ENCODE measurements around the gene FNDC11.

The FNDC11 gene

GRCh38 chr20:63592661-63593060 lies 38.7 kb downstream of the FNDC11 start:
- TF ChIP-seq FOXP2 (optimal IDR thresholded peaks at IDR 0.05; ENCODE audit: borderline replicate concordance, extremely low read depth, extremely low read length, insufficient read depth) (no peak), POLR2AphosphoS5 (IDR thresholded peaks at IDR 0.05; ENCODE audit: low read depth, low read length) (no peak), SIN3A (IDR thresholded peaks at IDR 0.05; ENCODE audit: borderline replicate concordance, insufficient read depth, low read length) (no peak), TAF1 (IDR thresholded peaks at IDR 0.05; ENCODE audit: borderline replicate concordance, insufficient read depth, low read length) (no peak), REST (IDR thresholded peaks at IDR 0.05; ENCODE audit: insufficient read depth in 1 of 2, low read depth in 2 of 2, low read length in 2 of 2) (no peak)

DNA sequence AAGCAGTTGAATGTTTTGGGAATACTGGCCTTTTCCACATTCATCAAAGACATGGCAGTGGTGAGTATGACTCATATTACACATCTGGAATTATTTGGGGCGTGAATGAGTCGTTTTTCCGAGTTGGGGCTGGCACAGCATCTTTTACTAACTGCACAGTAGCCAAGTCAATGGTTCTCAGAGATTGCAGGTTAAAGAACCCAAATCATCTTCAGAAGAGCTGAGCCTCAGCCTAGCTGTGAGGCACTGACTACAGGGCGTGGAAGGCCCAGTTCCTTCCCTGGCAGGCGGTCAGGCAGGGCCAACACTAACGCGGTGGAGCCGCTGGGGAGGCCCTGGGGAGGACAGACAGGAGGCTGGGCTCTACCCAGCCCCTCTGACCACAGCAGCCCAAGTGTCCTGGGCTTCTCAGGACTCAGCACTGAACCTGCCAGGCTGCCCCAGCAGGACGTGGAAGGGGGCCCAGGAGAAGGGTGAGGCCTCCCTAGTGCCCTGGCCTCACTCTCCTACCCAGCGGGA lies 40.1 kb downstream of the FNDC11 start:
- no peak for TF ChIP-seq REST (IDR thresholded peaks at IDR 0.05; ENCODE audit: insufficient read depth in 1 of 2, low read depth in 2 of 2, low read length in 2 of 2)
- TF ChIP-seq TAF1 (IDR thresholded peaks at IDR 0.05; ENCODE audit: borderline replicate concordance, insufficient read depth, low read length): no peak
- no peak for TF ChIP-seq POLR2AphosphoS5 (IDR thresholded peaks at IDR 0.05; ENCODE audit: low read depth, low read length)
- no peak for TF ChIP-seq FOXP2 (optimal IDR thresholded peaks at IDR 0.05; ENCODE audit: borderline replicate concordance, extremely low read depth, extremely low read length, insufficient read depth)
- TF ChIP-seq SIN3A (IDR thresholded peaks at IDR 0.05; ENCODE audit: borderline replicate concordance, insufficient read depth, low read length): no peak

- TF ChIP-seq TAF1 (IDR thresholded peaks at IDR 0.05; ENCODE audit: borderline replicate concordance, insufficient read depth, low read length): no peak
- TF ChIP-seq SIN3A (IDR thresholded peaks at IDR 0.05; ENCODE audit: borderline replicate concordance, insufficient read depth, low read length): no peak
- TF ChIP-seq FOXP2 (optimal IDR thresholded peaks at IDR 0.05; ENCODE audit: borderline replicate concordance, extremely low read depth, extremely low read length, insufficient read depth): no peak
- no peak for TF ChIP-seq POLR2AphosphoS5 (IDR thresholded peaks at IDR 0.05; ENCODE audit: low read depth, low read length)
- no peak for TF ChIP-seq REST (IDR thresholded peaks at IDR 0.05; ENCODE audit: insufficient read depth in 1 of 2, low read depth in 2 of 2, low read length in 2 of 2)
Observed at GRCh38 chr20:63595416-63596127, 41.6 kb downstream of the FNDC11 start.

- TF ChIP-seq FOXP2 (optimal IDR thresholded peaks at IDR 0.05; ENCODE audit: borderline replicate concordance, extremely low read depth, extremely low read length, insufficient read depth): no peak
- no peak for TF ChIP-seq TAF1 (IDR thresholded peaks at IDR 0.05; ENCODE audit: borderline replicate concordance, insufficient read depth, low read length)
- no peak for TF ChIP-seq POLR2AphosphoS5 (IDR thresholded peaks at IDR 0.05; ENCODE audit: low read depth, low read length)
Observed at GRCh38 chr20:63596423-63596822, 42.5 kb downstream of the FNDC11 start.

GRCh38 chr20:63597651-63598478 lies 43.9 kb downstream of the FNDC11 start:
- TF ChIP-seq POLR2AphosphoS5 (IDR thresholded peaks at IDR 0.05; ENCODE audit: low read depth, low read length): no peak
- TF ChIP-seq REST (IDR thresholded peaks at IDR 0.05; ENCODE audit: insufficient read depth in 1 of 2, low read depth in 2 of 2, low read length in 2 of 2): no peak
- TF ChIP-seq TAF1 (IDR thresholded peaks at IDR 0.05; ENCODE audit: borderline replicate concordance, insufficient read depth, low read length): no peak
- TF ChIP-seq FOXP2 (optimal IDR thresholded peaks at IDR 0.05; ENCODE audit: borderline replicate concordance, extremely low read depth, extremely low read length, insufficient read depth): no peak
- TF ChIP-seq SIN3A (IDR thresholded peaks at IDR 0.05; ENCODE audit: borderline replicate concordance, insufficient read depth, low read length): no peak

All from PFSK-1 (cell line).